ELR (cell line): ENCODE results near the gene C1orf174.

Source experiments
- DNase-seq: peaks from one replicate; pipeline ENCODE4 v3.0.0-alpha.2; 2015; ENCODE audit warnings: low read depth

C1orf174 gene

DNA sequence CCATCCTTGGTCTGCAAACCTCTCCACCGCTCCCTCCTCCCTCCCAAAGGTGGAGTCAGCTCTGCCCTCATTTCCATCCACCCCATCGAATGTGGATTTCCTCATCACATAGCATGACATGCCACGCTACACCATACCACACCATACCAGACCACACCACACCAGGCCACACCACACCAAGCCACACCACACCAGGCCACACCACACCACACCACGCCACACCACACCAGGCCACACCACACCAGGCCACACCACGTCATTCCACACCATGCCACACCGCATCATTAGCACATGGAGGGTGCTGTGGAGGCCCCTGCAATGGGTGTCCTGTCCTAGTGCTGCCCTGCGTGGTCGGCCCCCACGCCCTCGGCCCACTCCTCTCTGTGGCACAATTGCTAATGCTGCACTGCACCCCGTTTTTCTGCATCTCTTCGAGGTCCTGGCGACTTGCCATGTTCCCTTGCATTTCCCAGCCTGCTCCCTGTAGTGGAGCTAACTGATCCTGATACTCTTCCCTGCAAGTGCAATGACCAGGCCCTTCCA is 31.5 kb downstream of the C1orf174 start:
- DNase-seq, result no peak

DNA sequence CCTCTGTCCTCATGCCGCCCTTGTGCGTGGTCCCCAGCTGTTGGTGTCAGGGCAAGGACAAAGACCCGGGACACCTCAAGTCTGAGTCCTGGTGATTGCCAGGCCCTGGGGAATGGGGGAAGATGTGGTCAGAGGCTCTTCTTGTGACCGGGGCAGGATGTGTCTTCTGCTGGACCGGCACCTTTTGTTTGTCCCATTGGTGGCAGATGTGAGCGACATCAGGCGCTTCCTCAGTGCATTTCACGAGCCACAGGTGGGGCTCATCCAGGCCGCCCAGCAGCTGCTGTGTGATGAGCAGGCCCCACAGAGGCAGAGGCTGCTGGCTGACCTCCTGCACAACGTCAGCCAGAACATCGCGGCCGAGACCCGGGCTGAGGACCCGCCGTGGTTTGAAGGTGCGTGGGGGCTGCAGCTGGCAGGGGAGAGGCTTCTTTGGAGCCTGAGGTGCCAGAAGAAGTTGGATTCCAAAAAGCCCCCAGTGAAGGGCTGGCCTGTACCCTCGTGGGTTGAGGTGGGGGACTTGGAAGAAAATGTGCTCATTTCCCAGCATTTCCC is 34.4 kb downstream of the C1orf174 start:
- no peak for DNase-seq

DNA sequence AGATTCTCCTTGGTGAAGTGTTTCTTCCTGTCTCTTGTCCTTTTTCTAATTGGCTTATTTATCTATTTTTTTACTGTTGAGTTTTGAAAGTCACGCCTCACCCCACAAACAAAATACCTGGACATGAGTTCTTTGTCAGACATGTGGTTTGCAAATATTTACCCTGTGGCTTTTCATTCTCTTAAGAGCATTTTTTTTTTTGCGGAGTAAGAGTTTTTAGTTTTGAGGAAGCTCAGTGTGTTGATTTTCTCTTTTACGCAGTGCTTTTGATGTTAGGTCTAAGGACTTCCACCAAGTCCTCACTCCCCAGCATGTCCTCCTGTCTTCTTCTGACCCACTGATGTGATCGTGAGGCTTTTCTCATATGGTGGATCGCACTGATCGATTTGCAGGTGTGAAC is 35.2 kb downstream of the C1orf174 start:
- DNase-seq, result no peak

DNA sequence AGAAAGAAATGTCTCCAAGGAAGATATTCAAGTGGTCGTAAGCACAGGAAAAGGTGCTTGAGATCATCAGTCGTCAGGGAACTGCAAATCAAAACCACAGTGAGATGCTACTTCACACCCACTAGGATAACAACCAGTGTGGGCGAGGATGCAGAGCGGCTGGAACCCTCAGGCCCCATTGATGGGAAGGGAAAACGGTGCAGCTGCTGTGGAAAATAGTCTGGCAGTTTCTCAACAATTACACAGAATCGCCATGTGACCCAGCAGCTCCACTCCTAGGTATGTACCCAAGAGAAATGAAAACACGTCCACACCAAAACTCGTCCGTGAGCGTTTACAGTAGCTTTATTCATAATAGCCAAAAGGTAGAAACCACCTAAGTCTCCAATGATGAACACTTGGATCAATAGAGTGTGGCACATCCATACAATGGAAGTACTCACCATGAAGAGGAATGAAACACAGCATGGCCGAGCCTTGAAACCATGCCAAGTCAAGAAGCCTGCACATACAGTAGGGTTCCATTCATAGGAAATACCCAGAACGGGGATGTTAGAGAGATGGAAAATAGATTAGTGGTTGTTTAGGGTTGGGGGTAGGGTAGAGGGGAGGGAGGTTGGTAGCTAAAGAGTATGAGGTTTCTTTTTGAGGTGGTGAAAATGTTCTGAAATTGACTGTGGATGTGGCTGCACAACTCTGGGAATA is 36.7 kb downstream of the C1orf174 start:
- DNase-seq, result no peak

DNA sequence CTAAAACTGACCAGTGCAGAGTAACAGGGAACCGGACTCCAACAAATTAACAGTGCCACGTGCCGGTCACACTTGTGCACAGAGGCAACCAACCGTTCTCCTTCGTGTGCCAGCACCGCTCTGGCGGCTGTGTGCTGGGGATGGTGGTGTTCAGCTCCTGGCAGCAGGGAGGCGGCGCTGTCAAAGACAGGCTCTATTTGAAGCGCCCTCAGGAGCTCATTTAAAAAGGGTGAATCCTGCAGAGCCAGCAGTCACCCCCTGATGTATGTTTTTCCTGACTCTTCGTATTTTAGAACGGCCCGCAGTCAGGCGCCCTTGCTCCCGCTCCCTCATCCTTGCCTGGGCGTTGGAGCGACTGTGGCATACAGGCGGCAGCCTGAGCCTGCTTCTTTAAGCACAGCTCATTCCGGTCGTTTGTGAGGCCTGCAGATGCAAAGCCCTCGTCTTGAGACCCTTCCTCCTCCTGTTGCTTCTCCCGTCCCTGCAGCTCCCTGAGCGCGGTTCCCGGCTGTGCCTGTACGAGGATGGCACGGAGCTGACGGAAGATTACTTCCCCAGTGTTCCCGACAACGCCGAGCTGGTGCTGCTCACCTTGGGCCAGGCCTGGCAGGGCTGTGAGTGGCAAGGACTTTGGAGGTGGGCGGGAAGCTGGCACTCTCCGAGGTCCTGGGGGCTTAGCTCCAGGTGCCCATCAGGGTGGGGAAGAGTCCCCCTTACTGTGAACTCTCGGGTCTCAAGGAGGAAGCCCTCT is 41.7 kb downstream of the C1orf174 start:
- DNase-seq, result peak; percentile 6

DNA sequence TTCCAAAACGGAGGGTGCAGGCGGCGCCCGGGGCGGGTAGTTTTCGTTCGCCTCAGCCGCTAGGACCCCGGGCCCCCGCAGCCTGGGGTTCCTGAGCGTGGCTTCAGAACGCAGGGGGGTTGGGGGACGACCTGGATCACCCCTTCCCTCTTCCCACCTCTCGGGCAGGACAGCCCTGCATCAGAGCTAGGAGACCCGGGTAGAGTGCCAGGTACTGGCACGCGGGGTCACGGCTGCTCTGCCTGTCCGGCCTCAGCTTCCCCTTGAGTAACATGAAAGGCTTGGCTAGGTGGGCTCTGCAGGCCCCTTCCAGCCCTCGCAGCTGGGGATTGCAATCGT is 42.3 kb downstream of the C1orf174 start:
- no peak for DNase-seq

DNA sequence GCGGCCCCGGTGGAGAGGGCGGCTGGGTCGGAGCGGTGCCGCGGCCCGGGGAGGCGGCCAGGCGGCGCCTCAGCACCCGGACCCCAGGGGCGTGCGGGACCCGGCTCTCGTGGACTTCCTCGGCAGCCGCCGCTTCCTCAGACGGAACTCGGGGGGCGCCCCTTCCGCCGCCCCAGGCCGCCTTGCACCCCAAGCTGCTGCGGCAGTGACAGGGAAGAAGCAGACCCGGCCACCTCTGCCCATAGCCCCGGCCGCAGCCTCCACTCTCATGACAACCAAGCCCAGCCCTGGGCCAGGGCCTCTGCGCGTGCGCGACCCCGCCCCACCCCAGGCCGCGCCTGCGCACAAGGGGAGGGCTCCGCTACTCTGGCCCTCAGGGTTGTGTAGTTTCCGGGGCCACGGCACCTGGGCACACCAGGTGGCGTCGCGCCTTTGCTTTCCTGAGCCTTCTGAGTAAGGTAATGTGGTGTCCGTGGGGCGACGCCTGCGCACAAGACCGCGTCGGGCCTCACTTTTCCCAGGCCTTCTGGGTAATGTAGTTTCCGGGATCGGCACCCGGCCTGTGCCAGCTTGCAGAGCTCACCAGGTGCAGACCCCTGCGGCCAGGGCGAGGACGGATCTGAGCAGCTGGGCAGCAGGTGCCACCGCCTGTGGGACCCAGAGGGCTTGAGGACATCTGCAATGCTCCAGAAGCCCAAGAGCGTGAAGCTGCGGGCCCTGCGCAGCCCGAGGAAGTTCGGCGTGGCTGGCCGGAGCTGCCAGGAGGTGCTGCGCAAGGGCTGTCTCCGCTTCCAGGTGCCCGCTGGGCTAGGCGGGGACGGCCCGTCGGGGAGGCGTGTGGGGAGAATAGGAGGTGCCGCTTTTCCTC is 42.9 kb downstream of the C1orf174 start, which contains the start of the genes CEP104 and DFFB:
CEP104 (minus strand) TSS at position 289 of the 868 bp plus-strand sequence. CDS start 4,804 bp downstream, outside the sequence.
DFFB (plus strand) TSS at position 554 of the 868 bp plus-strand sequence; CDS start at position 682, 128 bp downstream.
- peak; percentile 86 for DNase-seq

DNA sequence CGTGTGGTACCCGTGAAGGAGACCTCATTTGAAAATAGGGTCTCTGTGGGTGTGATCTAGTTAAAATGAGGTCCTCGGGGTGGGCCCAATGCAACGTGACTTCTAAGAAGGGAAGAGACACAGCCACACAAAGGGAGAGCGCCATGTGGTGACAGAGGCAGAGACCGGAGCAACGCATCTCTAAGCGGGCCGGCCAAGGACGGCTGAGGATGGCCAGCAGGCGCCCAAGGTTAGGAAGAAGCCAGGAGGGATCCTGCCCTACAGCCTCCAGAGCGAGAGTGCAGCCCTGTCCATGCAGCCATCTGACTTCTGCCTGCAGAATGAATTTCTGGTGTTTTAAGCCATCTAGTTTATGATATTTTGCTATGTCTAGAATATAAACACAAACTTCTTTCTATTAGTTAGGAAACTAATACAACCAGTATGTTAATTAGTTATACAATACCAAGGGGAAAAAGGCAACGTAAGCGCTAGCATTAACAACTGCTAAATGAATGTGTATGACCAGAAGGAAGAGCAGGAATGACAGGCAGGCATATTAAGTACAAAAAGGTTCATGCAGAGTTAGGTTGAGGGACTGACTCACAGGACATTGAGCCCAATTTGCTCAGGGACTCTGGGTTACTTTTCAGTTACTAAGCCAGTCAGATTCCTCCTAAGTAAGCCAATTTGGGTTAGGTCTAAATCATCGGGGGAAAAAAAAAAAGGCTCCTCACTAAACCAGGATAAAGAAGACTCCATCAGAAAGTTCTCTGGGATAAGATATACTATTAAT is 47.2 kb downstream of the C1orf174 start:
- no peak for DNase-seq

DNA sequence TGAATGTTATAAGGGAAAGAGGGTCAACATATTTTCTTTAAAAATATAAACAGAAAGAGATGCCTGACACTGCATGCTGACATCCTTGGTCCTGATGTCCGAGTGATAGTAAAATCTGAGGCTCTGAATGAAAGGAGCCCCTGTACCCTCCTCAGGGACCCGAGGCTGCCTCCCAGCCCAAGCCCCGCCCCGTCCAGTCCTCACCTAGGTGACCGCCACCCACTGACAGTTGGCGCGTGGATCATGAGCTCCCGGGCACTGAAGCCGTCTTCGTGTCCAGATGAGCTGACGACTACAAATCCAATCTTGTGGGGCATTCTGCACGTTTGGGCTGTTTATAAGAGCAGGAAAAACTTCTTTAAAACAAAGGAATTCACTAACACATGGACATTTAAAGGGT is 48.0 kb downstream of the C1orf174 start:
- DNase-seq, result no peak

DNA sequence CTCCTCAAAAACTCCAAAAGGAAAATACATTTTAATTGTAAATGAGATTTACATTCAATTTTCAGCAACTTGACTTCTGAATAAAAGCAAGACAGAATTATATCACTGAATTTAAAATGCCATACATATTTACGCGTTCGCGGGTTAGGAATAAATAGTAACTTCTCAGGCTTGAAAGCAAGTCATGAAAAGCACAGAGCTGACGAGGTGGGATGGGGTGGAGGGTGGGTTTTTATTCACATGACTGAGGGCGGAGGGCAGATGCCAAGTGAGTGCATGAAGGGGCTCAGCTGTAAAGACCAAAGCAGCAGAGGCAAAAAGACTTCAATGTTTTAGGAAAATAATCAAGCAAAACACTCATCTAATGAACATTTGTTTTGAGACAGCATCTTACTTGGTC is 48.8 kb downstream of the C1orf174 start:
- DNase-seq, result no peak

DNA sequence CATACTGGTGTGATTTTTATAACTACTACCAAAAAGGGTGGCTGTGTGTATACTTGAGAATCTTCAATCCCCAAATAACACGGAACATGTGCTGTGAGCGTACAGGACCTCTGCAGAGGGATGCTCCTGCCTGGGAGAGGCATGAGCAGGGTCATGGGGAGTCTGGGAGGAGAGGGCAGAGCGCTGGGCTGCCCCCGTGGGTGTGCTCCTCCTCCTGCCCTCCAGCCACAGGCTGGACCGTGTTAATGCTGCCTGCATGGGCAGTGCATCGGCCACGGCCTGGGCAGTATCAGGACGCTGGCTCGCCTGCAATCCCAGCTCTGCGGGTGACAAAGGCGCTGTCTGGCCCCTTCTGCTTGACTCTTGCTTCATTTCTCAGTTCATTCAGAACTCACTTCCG is 49.2 kb downstream of the C1orf174 start:
- no peak for DNase-seq

DNA sequence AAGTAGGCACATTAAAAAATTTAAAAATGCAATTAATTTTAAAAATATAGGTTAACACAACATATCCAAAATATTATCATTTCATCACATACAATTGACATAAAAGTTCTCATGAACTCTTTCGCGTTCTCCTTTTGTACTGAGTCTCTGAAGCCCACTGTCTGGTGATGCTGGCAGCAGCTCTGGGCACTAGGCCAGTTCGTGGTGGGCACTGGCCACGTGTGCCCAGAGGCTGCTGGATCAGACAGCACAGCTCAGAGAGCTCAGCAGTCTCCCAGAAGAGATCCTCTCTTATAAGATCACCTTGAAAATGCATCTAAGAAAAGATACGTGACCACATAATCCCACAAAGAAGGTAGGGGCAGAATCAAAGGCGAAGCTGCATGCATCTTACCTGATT is 53.0 kb downstream of the C1orf174 start:
- DNase-seq, result no peak

DNA sequence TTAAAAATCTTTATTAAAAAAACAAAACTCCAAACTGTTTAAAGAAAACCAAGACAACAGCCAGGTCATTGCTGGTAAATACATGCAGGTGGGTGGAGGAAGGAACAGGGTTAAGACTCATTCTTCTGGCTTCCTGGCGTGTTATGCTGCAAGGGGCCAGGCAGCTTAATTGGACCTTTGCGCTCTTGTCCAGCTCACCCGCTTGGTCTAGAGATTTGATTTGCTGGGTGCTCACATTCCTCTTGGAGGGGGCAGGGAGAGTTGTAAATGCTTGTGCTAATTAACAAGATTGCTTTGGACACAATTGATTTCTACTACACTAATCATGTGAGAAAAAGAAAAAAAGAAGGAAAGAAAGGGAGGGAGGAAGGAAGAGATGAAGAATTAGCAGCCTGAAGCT is 53.5 kb downstream of the C1orf174 start:
- DNase-seq, result no peak

DNA sequence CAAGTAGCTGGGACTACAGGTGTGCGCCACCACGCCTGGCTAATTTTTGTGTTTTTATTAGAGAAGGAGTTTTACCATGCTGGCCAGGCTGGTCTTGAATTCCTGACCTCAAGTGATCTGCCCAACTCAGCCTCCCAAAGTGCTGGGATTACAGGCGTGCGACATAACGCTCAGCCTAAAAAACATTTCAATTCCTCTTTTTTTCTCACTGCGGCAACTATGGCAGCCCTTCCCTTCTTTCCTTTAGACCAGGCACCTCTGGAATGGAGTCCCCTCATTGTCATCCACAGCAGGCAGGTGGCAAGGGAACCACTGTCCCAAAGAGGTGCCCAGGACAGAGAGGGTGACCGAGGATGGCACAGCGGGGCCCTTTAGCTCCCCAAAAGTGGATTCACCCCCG is 57.2 kb downstream of the C1orf174 start:
- no peak for DNase-seq

DNA sequence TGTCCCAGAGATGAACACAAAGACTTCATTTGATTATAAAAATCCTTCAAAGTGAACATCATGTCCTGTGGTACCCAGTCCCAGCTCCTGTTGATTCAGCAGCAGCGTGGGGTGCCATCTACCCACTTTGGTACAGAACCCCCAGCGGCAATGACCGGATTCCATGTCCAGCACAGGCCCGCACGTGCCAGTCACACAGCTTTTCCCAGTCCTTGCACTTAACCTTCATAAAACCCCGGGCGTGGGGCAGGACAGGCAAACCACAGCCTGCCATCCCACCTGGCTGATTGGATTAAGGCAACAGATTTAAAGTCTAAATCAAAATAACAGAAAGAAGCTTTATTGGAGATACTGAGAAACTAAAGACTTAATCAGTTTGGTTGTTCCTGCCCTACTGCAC is 58.6 kb downstream of the C1orf174 start:
- no peak for DNase-seq
